Spleen (tissue), 7 donors: ENCODE measurements around the gene NEUROD4.

Experiments
- POLR2A ChIP-seq, 3 donors: fragments of 450-650 bp; IDR thresholded peaks; one replicate each; pipeline ENCODE4 v1.5.1; 2017; ENCODE audit warnings: antibody characterized with exemption in 3 of 3, mild to moderate bottlenecking in 1 of 3
- POLR2AphosphoS5 ChIP-seq, 3 donors: sonication (generic); formaldehyde crosslinking; IDR thresholded peaks; one replicate each; pipeline ENCODE4 v1.5.1; 2017; ENCODE audit warnings: antibody characterized with exemption in 3 of 3
- TF ChIP-seq, protein P1 (sequence below), 11 experiments: fragments of 200-600 bp in 7 of 11; fragments of 450-650 bp in 4 of 11; sonication (generic) in 4 of 11; IDR thresholded peaks in 8 of 11; conservative IDR thresholded peaks in 3 of 11; 1 replicate in 7 of 11; 2 replicates in 4 of 11; pipeline versions ENCODE4 v1.4.0 to v1.8.0; 2016 to 2021; ENCODE audit warnings: antibody characterized with exemption in 11 of 11, inconsistent platforms in 4 of 11, mild to moderate bottlenecking in 1 of 11
- donor health status: DM: no; HTN: no; CAD: no; lungs with moderate emphysema.
- donor health status: DM: no; HTN: no; CAD: no.
- donor health status: DM: no; HTN: no; CAD: no.

DNA sequence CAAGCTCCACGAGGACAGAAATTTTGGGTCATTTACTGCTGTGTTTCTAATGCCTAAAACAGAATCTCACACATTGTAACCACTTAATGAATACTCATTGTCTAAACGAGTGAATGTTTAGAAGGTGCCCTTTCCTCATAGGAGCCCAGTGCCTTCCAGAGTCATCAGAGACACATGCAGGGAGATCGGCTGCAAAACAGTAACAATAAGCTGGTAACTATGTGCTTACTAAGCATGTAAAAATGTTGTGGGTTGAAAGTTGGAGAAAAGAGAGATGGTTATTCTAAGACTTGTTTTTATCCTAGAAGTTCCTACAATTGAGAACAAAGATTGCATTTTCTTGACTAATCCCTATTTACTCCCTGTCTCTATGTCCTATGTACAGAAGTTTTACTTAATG lies 42.6 kb upstream of the NEUROD4 start:
- TF ChIP-seq, protein P1, sequence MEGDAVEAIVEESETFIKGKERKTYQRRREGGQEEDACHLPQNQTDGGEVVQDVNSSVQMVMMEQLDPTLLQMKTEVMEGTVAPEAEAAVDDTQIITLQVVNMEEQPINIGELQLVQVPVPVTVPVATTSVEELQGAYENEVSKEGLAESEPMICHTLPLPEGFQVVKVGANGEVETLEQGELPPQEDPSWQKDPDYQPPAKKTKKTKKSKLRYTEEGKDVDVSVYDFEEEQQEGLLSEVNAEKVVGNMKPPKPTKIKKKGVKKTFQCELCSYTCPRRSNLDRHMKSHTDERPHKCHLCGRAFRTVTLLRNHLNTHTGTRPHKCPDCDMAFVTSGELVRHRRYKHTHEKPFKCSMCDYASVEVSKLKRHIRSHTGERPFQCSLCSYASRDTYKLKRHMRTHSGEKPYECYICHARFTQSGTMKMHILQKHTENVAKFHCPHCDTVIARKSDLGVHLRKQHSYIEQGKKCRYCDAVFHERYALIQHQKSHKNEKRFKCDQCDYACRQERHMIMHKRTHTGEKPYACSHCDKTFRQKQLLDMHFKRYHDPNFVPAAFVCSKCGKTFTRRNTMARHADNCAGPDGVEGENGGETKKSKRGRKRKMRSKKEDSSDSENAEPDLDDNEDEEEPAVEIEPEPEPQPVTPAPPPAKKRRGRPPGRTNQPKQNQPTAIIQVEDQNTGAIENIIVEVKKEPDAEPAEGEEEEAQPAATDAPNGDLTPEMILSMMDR (IDR thresholded peaks at IDR 0.05 in 8 of 11, conservative IDR thresholded peaks at IDR 0.05 in 3 of 11), result no peak
- no peak for TF ChIP-seq POLR2A (IDR thresholded peaks at IDR 0.05)
- TF ChIP-seq POLR2AphosphoS5 (IDR thresholded peaks at IDR 0.05), result no peak
